ENCODE measurements around the gene NXNL1. TPM values are rescaled to one million over a fixed set of nuclear protein-coding genes. Genes with fewer than 3 reads are reported as not detected.

Gene NXNL1
- total and polyA plus RNA-seq, 2 experiments from 2014 or later: not detected

GRCh38 chr19:17491287-17491686, 30.6 kb upstream of the NXNL1 start:
- H3K4me1 ChIP-seq (ENCODE audit: insufficient read depth): peaks cover 13% of the 10 kb centered on the region; the same call in 1 of the 2 replicates

GRCh38 chr19:17490411-17490810, 29.7 kb upstream of the NXNL1 start:
- no peaks in the 10 kb centered on the region for H3K27me3 ChIP-seq (ENCODE audit: insufficient read depth)
- no peaks in the 10 kb centered on the region for H3K9me2 ChIP-seq (ENCODE audit: insufficient read depth)
- no peak overlapping the region for H3K4me2 ChIP-seq
- DNase-seq (ENCODE audit: low spot score) (no peak), ATAC-seq (no peak)
- H2AFZ ChIP-seq: no peak overlapping the region
- Mint-ChIP-seq H3K36me3 (ENCODE audit: low read depth) (no peaks in the 10 kb centered on the region), H3K4me1 (peaks cover 19% of the 10 kb centered on the region), H3K9me3 (no peaks in the 10 kb centered on the region), H3K4me3 (no peak overlapping the region), H3K27me3 (ENCODE audit: insufficient read depth, low read depth, poor library complexity) (peaks cover 16% of the 10 kb centered on the region), H3K27ac (no peak overlapping the region)
- peaks cover 13% of the 10 kb centered on the region; the same call in 1 of the 2 replicates for H3K4me1 ChIP-seq (ENCODE audit: insufficient read depth)
- H3F3A ChIP-seq (replicated peaks; ENCODE audit: low read depth): peaks cover 11% of the 10 kb centered on the region
- no peaks in the 10 kb centered on the region for H4K20me1 ChIP-seq (replicated peaks; ENCODE audit: insufficient read depth)
- no peak overlapping the region for H3K27ac ChIP-seq (ENCODE audit: low read depth)
- H3K36me3 ChIP-seq (ENCODE audit: insufficient read depth): no peaks in the 10 kb centered on the region
- no peaks in the 10 kb centered on the region for H3K79me2 ChIP-seq (replicated peaks; ENCODE audit: insufficient read depth)
- H3K4me3 ChIP-seq: no peak overlapping the region
- TF ChIP-seq ZNF114 (CRISPR knock-in tag; IDR thresholded peaks at IDR 0.05): no peak
- TF ChIP-seq EZH2 (IDR thresholded peaks at IDR 0.05; ENCODE audit: low read depth, unreplicated experiment): no peak
- TF ChIP-seq ZNF462 (CRISPR knock-in tag; IDR thresholded peaks at IDR 0.05): no peak
- no peak for TF ChIP-seq ETS1 (IDR thresholded peaks at IDR 0.05)
- TF ChIP-seq NANOG (IDR thresholded peaks at IDR 0.05; ENCODE audit: borderline replicate concordance): no peak
- no peak for TF ChIP-seq REST (IDR thresholded peaks at IDR 0.05; ENCODE audit: unreplicated experiment)
- no peak for TF ChIP-seq POLR2AphosphoS5 (IDR thresholded peaks at IDR 0.05; ENCODE audit: low read depth)
- no peak for TF ChIP-seq CREB1 (CRISPR knock-in tag; IDR thresholded peaks at IDR 0.05; ENCODE audit: low read depth)
- TF ChIP-seq JUNB (IDR thresholded peaks at IDR 0.05; ENCODE audit: unreplicated experiment): no peak
- TF ChIP-seq STAT1 (IDR thresholded peaks at IDR 0.05; ENCODE audit: unreplicated experiment): no peak
- no peak for TF ChIP-seq ZNF331 (CRISPR knock-in tag; IDR thresholded peaks at IDR 0.05; ENCODE audit: low read depth)

More at GRCh38 chr19:17491287-17491686, 30.6 kb upstream of the NXNL1 start:
- no peak overlapping the region for H3K4me3 Mint-ChIP-seq
- H3K27ac Mint-ChIP-seq: no peak overlapping the region
- Histone ChIP-seq H3K4me2 (no peak overlapping the region), H3K36me3 (ENCODE audit: insufficient read depth) (no peaks in the 10 kb centered on the region), H3K4me3 (no peak overlapping the region), H4K20me1 (replicated peaks; ENCODE audit: insufficient read depth) (no peaks in the 10 kb centered on the region), H3K79me2 (replicated peaks; ENCODE audit: insufficient read depth) (no peaks in the 10 kb centered on the region), H3F3A (replicated peaks; ENCODE audit: low read depth) (peaks cover 18% of the 10 kb centered on the region), H3K27ac (ENCODE audit: low read depth) (no peak overlapping the region), H2AFZ (no peak overlapping the region), H3K9me2 (ENCODE audit: insufficient read depth) (no peaks in the 10 kb centered on the region), H3K27me3 (ENCODE audit: insufficient read depth) (no peaks in the 10 kb centered on the region)
- H3K27me3 Mint-ChIP-seq (ENCODE audit: insufficient read depth, low read depth, poor library complexity): peaks cover 16% of the 10 kb centered on the region
- H3K4me1 Mint-ChIP-seq: peaks cover 21% of the 10 kb centered on the region
- no peak for ATAC-seq
- no peak for DNase-seq (ENCODE audit: low spot score)
- H3K36me3 Mint-ChIP-seq (ENCODE audit: low read depth): no peaks in the 10 kb centered on the region
- TF ChIP-seq EZH2phosphoT487 (IDR thresholded peaks at IDR 0.05; ENCODE audit: unreplicated experiment) (no peak), NANOG (IDR thresholded peaks at IDR 0.05; ENCODE audit: borderline replicate concordance) (no peak), POLR2AphosphoS5 (IDR thresholded peaks at IDR 0.05; ENCODE audit: low read depth) (no peak), CREB1 (CRISPR knock-in tag; IDR thresholded peaks at IDR 0.05; ENCODE audit: low read depth) (no peak)
- no peaks in the 10 kb centered on the region; the same call in 2 of the 3 replicates for H3K9me3 Mint-ChIP-seq
